OCI-LY7 (cell line): ENCODE results near the gene EPS15.

Source experiments
- CTCF ChIP-seq: fragments of 200-600 bp; sonication (generic); conservative IDR thresholded peaks from 2 replicates; pipeline ENCODE4 v1.5.1; 2014; ENCODE audit warnings: mild to moderate bottlenecking, antibody characterized with exemption, low read length, moderate library complexity, mixed read lengths
- EZH2phosphoT487 ChIP-seq: fragments of 200-600 bp; sonication (generic); IDR thresholded peaks from 2 replicates; pipeline ENCODE4 v1.6.1; 2018; ENCODE audit warnings: low read depth, borderline replicate concordance, mild to moderate bottlenecking, mixed run types, antibody characterized with exemption, low read length, moderate library complexity, mixed read lengths

DNA sequence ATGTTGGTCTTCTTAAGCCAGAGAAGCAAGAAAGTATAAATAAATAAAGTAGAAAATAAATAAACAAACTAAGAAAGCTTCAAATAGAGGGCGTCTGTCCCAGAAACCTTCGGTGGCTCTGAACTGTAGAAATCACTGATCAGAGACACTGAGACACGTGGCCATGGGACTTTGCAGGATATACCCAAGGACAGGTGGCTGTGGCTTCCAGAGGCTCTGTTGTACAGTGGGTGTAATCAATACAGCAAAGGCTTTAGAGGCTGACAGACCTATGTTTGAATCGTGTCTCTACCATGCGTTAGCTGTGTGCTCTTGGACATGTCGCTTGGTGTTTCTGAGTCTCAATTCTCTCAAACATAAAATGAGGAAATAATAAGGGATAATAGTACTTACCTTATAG, 41.0 kb upstream of the EPS15 start:
- TF ChIP-seq CTCF (no peak), EZH2phosphoT487 (no peak)
